A549 (cell line): ENCODE results near the gene SLC17A7.

ENCODE experiments used
- CHD2 ChIP-seq: fragments of 150-350 bp; IDR thresholded peaks from 2 replicates; pipeline ENCODE4 v1.6.1; 2014; ENCODE audit warnings: low read length; ENCODE audit not compliant: partially characterized antibody
- CTCF ChIP-seq: fragments of >200 bp; sonication (Bioruptor Twin); formaldehyde crosslinking; IDR thresholded peaks from 3 replicates; pipeline ENCODE4 v1.5.1; 2016
- EP300 ChIP-seq, 2 experiments: fragments of >200 bp; sonication (Bioruptor Twin); formaldehyde crosslinking; IDR thresholded peaks; 2 replicates in 1 of 2; 3 replicates in 1 of 2; pipeline ENCODE4 v1.6.1; 2016 to 2017
- RARB ChIP-seq: fragments of 250-450 bp; sonication (Bioruptor Pico); IDR thresholded peaks from 2 replicates; pipeline ENCODE4 v1.8.0; 2021; ENCODE audit warnings: mild to moderate bottlenecking, moderate library complexity
- REST ChIP-seq: fragments of 200-600 bp; sonication (generic); IDR thresholded peaks from 2 replicates; pipeline ENCODE4 v1.6.1; 2016; ENCODE audit warnings: antibody characterized with exemption, mild to moderate bottlenecking, moderate library complexity

GRCh38 chr19:49481020-49481683 is 39.8 kb upstream of the SLC17A7 start:
- TF ChIP-seq CTCF (no peak), REST (no peak), RARB (CRISPR knock-in tag) (no peak), CHD2 (no peak), EP300 (IDR thresholded peaks at IDR 0.05) (no peak)
